ENCODE measurements around the gene PAGR1. TPM values are rescaled to one million over a fixed set of nuclear protein-coding genes. Genes with fewer than 3 reads are reported as not detected.
"Not testable (repeated sequence)": the region's sequence is repeated elsewhere in the genome, so short reads cannot be mapped to it uniquely, and the experiment has no call there.

The PAGR1 gene
- total RNA-seq, 1 donor from 2014 or later = 15.6 TPM

GRCh38 chr16:29854520-29855100, 38.7 kb downstream of the PAGR1 start:
- intact Hi-C loops (cut with DNase I) = no loop called here
- no peak for DNase-seq (ENCODE audit: low spot score)

GRCh38 chr16:29857133-29857760, 41.3 kb downstream of the PAGR1 start:
- DNase-seq (ENCODE audit: low spot score) = no peak
- intact Hi-C loops (cut with DNase I) = no loop called here

- no peak for DNase-seq (ENCODE audit: low spot score)
- intact Hi-C loops (cut with DNase I) = no loop called here
Observed at GRCh38 chr16:29858149-29858849, 42.3 kb downstream of the PAGR1 start.

GRCh38 chr16:29858974-29859373, 43.0 kb downstream of the PAGR1 start:
- no peak for DNase-seq (ENCODE audit: low spot score)
- intact Hi-C loops (cut with DNase I) = no loop called here

GRCh38 chr16:29860218-29860617, 44.3 kb downstream of the PAGR1 start:
- intact Hi-C loops (cut with DNase I) = loop anchor here (5.0 kb wide), 1 partner anchor 43 kb away; the partner anchor contains the start of gene PAGR1
- no peak for DNase-seq (ENCODE audit: low spot score)

GRCh38 chr16:29862383-29862883, 46.5 kb downstream of the PAGR1 start:
- intact Hi-C loops (cut with DNase I) = loop anchor here (2.0 to 5.0 kb wide), 2 partner anchors 45 to 134 kb away; partner anchors contain the start of genes INO80E and PAGR1
- no peak for DNase-seq (ENCODE audit: low spot score)

- intact Hi-C loops (cut with DNase I) = loop anchor here (1.0 to 5.0 kb wide), 3 partner anchors 46 to 134 kb away; partner anchors contain the start of genes INO80E, KIF22 and PAGR1
- DNase-seq (ENCODE audit: low spot score) = peak; percentile 97
Observed at GRCh38 chr16:29862884-29863668, 47.1 kb downstream of the PAGR1 start, which contains the start of gene CDIPT. Gene CDIPT, minus strand, starts transcription at chr16:29863226. Its CDS starts 369 bp downstream, at chr16:29862857.

GRCh38 chr16:29863669-29863984, 47.7 kb downstream of the PAGR1 start:
- DNase-seq (ENCODE audit: low spot score) = no peak
- intact Hi-C loops (cut with DNase I) = loop anchor here (1.0 to 5.0 kb wide), 3 partner anchors 46 to 133 kb away; partner anchors contain the start of genes INO80E, KIF22 and PAGR1

- intact Hi-C loops (cut with DNase I) = loop anchor here (5.0 kb wide), 1 partner anchor 47 kb away; the partner anchor contains the start of gene PAGR1
- no peak for DNase-seq (ENCODE audit: low spot score)
Observed at GRCh38 chr16:29864205-29864604, 48.3 kb downstream of the PAGR1 start.

GRCh38 chr16:29868396-29869009, 52.6 kb downstream of the PAGR1 start:
- intact Hi-C loops (cut with DNase I) = no loop called here
- no peak for DNase-seq (ENCODE audit: low spot score)

- DNase-seq (ENCODE audit: low spot score); intact Hi-C loops (cut with DNase I): not testable (repeated sequence)
Observed at GRCh38 chr16:29869067-29869466, 53.1 kb downstream of the PAGR1 start.

Other genes with a start within 250 kb of the PAGR1 start
- 3.1 TPM for gene SPN, start 152.9 kb upstream of the PAGR1 start, total RNA-seq
- 6.7 TPM for gene QPRT, start 137.0 kb upstream of the PAGR1 start, total RNA-seq
- 0.94 TPM for gene C16orf54, start 70.2 kb upstream of the PAGR1 start, total RNA-seq
- not detected for gene ZG16, start 37.9 kb upstream of the PAGR1 start, total RNA-seq
- gene KIF22, start 25.4 kb upstream of the PAGR1 start, total RNA-seq = 21.8 TPM
- gene MAZ, start 9.6 kb upstream of the PAGR1 start, total RNA-seq = 72.4 TPM
- 2.1 TPM for gene PRRT2, start 4.0 kb upstream of the PAGR1 start, total RNA-seq
- gene MVP, start 4.3 kb downstream of the PAGR1 start, total RNA-seq = 60.2 TPM
- gene CDIPT, start 47.1 kb downstream of the PAGR1 start, total RNA-seq = 73.8 TPM
- 1.2 TPM for gene SEZ6L2, start 83.4 kb downstream of the PAGR1 start, total RNA-seq
- 0.38 TPM for gene ASPHD1, start 84.3 kb downstream of the PAGR1 start, total RNA-seq
- gene KCTD13, start 110.1 kb downstream of the PAGR1 start, total RNA-seq = 10.7 TPM
- gene TMEM219, start 145.9 kb downstream of the PAGR1 start, total RNA-seq = 66.4 TPM
- 38.9 TPM for gene TAOK2, start 157.7 kb downstream of the PAGR1 start, total RNA-seq
- 17.4 TPM for gene HIRIP3, start 179.5 kb downstream of the PAGR1 start, total RNA-seq
- gene INO80E, start 180.1 kb downstream of the PAGR1 start, total RNA-seq = 36.8 TPM
- gene DOC2A, start 194.9 kb downstream of the PAGR1 start, total RNA-seq = 0.38 TPM
- not detected for gene C16orf92, start 207.0 kb downstream of the PAGR1 start, total RNA-seq
- not detected for gene TLCD3B, start 215.1 kb downstream of the PAGR1 start, total RNA-seq
- gene ALDOA, start 249.6 kb downstream of the PAGR1 start, total RNA-seq = 3,068 TPM